HG03064 (cell line): Measurements from ENCODE around the gene ZNF445.
"Not testable (repeated sequence)": the region's sequence is repeated elsewhere in the genome, so short reads cannot be mapped to it uniquely, and the experiment has no call there.

Source experiments
- ATAC-seq: cut with Tn5 transposase; IDR thresholded peaks from one replicate; pipeline ENCODE4 v1.9.1; 2021; ENCODE audit warnings: low read depth; ENCODE audit not compliant: unreplicated experiment

ZNF445 gene

DNA sequence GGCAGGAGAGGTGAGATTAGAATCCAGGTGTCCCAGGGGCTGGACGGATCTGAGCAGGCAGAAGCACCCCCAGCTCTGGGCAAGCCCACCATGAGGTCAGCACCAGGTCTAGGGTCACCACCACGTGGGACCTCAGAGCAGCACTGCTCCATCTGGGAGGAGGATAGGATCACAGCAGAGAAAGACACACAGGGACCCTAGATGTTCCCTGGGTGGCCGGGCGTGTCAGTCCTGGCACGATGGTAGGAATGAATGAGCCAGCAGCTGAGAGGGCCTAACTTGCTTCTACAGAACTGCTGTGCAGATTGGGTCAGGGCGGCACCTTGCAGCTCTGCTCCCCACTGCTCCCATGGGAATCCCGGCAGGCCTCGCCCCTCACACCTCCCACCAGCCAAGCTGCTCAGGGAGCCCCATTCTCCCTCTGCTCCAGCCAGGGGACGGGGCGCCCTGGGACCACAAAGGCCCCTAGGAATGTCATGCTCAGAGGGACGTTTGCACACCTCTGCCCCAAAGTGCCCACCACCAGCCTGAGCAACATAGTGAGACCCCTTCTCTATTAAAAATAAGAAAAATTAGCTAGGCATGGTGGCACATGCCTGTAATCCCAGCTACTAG, 66.3 kb downstream of the ZNF445 start:
- ATAC-seq: no peak

DNA sequence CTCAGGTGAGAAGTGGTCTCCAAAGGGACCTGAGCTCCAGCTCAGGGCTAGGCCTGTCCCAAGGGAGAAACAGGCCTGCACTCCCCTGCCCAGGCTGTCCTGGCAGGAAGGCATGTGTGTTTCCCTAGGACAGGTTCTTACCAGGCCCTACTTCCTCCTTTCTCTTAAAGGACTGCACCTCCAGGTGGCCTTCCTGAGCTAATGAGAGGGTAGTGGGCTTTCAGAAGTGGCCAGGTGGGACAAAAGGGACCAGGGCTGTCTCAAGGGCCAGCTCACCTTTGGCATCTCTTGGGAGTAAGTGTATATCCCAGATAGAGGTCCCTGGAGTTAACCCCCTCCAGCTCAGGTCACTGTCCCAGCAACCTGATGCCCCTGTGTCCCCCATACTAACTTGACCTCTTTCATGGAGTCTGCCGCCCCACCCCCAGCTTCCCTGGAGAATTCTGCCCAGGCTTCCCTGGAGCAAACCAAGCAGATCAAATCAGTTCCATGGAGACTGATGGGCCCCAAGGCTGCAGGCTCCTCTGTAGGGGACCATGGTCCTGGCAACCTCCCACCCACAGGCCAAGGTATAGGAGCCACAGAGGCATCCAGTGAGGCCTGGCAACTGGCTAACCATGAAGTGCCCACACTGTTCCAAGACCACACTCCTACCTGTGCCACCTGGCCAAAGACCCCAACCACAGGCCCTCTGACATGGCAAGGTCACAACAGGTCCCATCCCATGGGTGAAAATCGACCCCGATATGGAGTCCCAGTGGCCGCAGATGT, 67.6 kb downstream of the ZNF445 start:
- no peak for ATAC-seq

DNA sequence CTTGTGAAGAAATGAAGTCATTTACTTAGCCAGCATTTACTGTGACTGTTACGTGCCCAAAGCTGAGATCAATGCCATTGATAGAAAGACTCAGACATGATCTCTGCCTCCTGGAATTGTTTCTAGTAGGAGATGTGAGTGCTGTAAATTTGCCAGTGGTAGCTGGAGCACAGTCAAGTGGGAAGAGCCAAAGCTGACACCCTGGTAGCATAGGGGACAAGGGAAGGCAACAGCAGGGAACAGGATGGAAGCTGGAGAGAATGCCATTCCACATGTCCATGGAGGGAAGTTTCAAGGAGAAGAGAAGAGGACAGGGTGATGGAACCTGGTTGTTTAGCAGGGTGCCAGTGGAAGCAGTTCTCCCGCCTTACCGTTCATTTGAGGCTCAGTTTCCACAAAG, 74.9 kb downstream of the ZNF445 start:
- ATAC-seq: no peak

DNA sequence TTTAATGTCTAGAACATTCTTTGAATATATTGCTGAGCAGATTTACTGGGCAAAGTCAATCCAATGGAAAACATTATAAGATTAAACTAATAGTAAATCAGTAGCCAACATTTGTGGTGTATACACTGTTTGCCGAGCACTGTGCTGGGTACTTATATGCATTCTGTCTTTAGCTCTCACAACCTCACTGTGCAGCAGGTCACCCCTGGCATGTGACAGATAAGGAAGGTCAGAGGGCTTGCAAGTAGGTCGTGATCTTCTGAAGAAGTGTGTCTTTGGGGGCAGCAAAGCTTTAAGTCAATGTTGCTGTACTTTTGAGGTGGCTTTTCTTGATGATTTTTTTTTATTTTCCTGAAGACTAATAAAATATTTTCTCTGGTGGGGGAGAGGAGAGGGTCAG, 76.7 kb downstream of the ZNF445 start:
- no peak for ATAC-seq

DNA sequence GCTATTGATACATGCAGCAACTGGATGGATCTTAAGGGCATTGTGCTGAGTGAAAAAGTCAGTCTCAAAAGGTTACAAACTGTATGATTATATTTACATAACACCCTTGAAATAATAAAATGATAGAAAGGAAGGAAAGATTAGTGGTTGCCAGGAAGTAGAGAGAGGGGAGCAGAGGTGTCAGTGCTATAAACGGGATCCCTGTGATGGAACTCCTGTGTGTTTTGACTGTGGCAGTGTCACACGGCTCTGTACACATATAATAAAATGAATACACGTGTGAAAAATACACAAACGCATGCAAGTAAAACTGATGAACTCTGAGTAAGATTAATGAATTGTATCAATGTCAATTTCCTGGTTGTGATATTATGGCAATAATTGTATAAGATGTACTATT, 78.6 kb downstream of the ZNF445 start:
- ATAC-seq: no peak

DNA sequence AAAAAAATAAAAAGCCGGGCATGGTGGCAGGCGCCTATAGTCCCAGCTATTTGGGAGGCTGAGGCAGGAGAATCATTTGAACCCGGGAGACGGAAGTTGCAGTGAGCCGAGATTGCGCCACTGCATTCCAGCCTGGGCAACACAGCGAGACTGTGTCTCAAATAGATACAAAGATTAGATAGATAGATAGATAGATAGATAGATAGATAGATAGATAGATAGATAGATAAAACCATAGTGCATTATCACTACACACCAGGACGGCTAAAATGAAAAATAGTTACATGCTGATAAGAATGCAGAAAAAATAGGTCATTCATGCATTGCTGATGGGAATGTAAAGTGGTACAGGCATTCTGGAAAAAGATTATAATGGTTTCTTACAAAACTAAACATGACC, 79.2 kb downstream of the ZNF445 start:
- not testable (repeated sequence) for ATAC-seq

DNA sequence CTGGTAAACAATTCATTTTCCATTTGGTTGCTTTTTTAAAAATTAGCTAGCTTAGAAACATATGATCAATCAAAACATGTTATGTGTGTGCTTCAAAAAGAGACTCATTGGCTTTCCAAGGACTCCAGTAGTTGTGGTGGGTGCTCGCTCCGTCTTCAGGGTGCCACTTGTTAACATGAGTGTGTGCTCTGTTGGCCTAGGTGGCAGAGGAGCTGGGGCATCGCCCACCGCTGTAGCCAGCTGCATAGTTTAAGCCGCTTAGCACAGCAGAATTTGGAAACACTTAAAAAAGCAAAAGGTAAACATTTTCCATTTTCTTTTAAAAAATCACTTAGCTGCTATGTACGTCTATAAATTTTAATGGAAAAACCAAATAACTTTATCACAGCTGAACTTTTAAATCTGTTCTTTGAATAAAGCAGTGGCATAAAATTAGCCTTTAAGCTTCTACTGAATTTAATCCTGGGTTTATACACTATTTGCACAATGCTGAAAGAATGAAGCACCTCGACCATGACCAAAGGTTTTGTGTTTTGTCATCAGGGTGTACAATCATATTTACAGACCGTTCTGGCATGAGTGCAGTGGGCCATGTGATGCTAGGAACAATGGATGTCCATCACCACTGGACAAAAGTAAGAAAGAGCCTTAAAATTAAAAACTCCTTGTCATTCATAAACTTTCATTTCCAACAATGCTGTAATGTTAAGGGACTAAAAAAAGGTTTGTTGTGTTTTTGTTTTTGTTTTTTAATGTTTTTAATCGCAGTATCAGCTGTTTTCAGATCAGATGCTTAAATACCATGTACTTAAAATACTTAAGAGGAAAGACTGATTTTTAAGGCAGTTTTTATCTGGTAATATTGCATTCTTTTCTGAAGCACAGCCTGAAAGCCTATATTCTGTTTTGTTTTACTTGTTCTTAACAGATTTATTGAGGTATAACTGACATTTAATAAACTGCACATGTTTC, 81.0 kb downstream of the ZNF445 start:
- no peak for ATAC-seq

DNA sequence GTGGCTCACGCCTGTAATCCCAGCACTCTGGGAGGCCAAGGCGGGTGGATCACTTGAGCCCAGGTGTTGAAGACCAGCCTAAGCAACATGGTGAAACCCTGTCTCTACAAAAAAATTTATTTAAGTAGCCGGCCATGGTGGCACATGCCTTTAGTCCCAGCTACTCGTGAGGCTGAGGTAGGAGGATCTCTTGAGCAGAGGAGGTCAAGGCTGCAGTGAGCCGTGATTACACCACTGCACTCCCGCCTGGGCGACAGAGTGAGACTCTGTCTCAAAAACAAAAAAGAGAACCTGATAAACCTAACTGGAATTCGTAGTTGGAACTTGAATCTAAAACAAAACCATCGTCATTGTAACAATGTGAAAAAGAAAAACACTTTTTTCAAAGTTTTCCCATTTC, 81.8 kb downstream of the ZNF445 start:
- no peak for ATAC-seq

DNA sequence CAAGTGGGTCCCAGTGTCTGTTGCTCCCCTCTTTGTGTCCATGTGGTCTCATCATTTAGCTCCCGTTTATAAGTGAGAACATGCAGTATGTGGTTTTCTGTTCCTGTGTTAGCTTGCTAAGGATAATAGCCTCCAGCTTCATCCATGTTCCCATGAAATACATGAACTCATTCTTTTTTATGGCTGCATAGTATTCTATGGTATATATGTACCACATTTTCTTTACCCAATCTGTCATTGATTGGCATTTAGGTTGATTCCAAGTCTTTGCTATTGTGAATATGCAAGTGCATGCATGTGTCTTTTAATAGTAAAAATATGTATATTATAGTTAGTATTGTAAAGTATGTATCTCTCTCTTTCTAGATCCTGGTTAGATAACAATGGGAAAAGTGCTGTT, 85.0 kb downstream of the ZNF445 start:
- ATAC-seq: no peak

DNA sequence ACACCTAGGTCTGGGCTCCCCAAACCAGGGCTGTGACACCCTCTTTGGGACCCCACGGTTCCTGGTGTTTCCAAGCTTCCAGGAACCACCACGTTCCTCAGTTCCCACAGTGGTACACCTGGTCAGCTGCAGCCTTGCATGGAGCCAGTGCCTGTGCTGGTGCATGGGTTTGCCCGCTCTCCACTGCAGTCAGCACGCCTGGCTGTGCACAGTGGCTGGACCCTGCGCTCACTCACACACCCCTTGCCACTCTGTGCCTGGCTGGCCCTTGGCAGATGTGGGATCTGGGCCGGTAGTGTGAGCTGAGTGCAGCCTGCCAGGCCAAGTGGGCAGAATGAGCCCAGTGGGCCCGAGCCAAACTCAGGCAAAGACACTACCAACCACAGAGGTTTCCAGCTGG, 90.1 kb downstream of the ZNF445 start:
- ATAC-seq: no peak
